Fibroblast of peridontal ligament (primary cell): ENCODE results near the gene UBA52.

Experiments
- DNase-seq: peaks from one replicate; pipeline ENCODE4 v3.0.0-alpha.2; 2010; ENCODE audit errors: extremely low read depth

Gene UBA52

DNA sequence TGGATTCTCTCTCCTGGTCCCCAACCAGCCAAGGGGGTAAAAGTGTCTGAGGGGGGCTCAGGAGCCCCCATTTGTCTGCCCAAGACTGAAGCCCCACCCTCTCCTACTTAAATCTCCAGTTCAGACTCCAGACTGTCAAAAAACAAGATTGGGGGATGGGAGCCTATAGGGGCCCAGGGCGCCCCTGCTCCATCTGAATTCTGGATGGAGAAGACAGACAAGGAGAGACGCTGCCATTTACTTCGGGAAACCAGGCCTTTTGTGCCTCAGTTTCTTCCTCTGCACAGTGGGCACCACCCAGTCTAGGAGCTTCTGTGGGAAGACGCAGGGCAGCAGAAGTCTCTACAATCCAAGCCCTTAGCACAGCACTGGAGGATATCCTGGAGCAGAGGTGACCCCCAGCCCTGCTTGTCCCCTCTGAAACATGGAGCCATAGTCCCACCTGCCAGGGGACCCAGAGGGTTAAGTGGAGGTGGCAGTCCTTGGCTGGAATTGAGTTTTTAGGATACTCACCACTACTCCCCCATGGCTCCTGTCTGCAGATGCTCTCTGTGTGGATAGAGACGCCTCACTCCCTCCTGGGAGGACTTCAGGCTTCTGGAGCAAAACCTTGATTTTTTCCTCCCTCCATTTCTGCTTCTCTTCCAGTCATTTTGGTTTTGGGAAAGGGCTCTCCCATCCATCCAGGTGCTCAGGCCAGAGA is 36.6 kb downstream of the UBA52 start:
- no peak for DNase-seq

DNA sequence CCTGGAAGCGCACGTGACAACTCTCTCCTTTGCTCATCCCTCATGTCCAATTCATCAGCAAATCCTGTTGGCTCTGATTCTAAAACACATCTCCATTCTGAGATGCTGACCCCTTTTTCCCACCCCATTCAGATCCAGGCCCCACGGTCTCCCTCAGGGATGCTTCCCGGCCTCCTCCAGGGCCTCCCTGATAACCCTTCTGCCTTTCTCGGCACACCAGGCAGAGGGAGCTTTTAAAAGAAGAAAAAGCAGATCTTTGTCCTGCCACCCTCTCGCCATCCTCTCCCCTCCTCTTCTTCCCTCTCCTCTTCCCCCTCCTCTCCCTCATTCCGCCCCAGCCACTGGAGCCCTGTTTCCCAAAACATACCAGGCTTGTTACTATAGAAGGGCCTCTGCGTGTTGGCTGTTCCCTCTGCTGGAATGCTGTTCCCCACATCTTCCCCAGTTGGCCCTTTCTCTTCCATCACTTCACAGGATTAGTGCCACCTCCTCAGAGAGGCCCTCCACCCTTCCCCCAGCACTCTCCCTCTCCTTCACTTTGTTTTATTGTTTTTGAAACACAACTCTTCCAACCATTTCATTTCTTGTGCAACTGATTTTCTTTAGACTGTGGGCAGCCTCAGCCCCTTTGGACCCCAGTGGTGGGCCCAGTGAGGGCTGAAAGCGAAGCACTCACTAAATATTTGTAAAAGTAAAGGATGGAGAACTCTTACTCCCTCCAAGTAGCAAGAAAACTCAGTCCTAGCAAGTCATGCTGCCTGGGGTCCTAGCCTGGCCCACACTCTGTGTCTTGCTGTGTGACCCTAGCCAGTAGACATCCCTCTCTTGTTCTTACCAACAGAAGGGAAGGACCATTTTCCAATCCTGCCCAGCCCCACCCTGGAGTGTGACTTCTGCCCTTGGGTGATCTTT is 37.4 kb downstream of the UBA52 start:
- DNase-seq: no peak

DNA sequence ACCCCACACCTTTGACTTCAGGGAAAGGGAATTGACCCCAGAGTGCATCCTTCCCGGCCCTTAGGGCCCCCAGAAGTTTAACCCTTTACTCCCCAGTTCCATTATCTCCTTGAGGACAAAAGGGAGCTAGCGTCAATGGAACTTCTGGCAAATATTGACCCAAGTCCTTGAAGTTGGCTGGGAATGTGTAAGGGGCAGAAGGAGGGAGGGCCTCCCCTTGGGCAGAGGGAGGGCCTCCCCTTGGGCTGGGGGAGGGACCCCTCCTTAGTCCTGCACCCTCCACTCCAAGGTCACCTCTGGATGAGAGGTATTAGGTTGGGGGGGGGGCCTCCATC is 38.0 kb downstream of the UBA52 start:
- no peak for DNase-seq

DNA sequence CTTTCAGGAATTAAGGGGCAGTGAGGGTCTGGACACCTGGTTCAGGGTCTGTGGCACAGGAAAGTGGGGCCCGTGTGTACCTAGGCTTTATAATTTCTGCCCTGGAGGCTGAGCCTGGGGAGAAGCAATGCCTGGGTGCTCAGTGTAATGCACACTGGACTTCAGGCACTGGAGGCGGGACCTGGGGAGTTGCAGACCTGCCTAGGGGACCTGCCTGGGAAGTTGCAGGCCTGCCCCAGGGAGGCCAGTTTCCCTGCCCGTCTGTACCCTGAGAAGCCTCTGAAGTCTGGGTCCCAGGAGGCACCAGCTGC is 38.5 kb downstream of the UBA52 start:
- no peak for DNase-seq

DNA sequence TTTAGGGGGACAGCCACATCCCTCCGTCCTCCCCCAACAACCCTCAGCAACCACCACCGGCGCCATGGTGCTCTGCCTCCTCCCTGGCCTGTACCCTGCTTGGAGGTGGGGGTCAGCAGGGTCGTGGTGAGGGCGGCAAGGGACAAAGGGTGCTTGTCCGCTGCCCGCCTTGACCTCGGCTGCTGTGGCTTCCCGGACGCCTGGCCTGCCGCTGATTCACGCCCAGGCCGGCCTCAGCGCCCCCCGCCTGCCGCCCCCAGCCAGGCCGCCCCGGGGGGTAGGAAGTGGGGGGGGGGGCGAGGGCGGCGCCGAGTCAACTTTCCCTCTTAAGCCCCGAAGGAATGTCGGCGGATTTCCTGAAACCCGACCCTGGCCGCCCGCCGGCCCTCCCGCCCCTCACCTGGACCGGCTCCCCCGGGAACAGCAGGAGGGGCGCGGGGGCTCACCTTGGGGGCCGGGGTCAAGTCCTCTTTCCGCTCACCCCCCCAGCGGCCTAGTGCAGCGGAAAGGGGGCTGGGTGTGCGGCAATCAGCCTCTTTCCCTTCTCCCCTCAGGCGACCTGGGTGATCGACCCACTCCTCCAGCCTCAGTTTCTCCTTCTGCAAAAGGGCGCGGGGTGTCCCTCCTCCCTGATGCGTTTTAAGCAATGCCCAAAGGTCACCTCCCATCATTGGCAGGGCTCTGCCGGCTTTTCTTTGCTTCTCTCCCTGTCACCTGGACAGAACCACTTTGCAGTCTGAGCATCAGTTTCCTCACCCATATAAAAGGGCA is 39.1 kb downstream of the UBA52 start:
- no peak for DNase-seq

DNA sequence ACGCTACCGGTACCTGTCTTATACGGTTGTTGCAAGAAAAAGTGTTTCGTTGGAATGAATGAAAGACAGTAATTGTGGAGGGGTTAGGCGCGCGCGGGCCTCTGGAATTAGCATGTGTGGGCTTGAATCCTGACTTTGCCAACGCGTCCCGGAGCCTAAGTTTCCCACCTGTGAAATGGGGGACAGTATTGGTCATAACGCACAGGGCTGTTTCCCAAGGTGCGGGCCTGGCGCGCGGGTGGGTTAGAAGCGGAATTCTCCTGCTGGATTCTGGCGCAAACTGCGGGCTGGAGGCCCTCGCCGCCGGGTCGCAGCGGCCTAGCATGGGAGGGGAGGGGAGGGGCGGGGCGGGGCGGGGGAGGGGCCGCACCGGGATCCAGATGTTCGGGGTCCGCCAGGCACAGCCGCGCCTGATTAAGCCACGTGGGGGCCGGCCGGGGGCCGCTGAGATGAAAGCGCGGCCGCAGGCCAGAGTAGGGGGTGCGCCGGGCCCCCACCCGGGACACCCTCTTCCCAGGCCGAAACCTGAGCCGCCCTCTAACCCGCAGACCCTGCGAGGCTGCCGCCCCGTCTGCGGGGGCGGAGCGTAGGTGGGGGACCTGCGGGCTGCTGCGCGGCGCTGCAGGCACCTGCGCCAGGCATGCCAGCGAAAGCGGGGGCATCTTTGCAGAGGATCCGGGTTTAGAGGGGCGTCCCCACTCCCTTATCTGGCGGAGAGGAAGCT is 39.8 kb downstream of the UBA52 start:
- no peak for DNase-seq

DNA sequence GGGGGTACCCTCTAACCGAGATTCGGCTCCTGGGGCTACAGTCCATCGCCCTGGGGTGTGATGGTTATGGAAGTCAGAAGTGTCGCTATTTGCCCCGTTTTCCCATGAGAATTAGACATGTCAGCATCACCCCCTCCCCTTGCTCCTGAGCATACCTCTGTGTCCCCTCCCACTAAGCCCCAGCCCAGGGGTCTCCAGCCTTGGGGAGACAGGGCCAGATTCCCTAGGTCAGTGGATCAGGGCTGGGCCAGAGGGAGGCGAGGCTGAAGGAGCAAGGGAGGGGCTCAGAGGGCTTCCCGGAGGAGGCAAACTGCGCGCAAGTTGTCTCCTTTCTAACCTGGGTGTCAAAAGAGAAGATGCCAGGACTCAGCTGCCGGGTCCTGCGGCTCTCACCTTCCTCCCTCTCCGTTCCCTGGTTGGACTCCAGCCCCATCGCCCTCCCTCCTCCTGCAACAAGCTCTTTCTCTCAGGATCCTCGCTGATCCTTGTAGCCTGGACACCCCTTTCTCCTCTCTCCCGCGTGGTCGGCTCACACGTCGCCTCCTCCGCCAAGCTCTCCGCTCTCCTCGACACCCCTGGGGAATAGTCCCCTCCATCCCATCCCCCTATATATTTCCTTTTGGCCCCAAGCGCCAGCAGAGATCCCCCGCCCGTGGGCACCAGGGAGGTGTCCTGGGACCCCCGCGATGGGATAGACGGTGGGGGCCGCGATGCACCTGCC is 40.6 kb downstream of the UBA52 start:
- no peak for DNase-seq

DNA sequence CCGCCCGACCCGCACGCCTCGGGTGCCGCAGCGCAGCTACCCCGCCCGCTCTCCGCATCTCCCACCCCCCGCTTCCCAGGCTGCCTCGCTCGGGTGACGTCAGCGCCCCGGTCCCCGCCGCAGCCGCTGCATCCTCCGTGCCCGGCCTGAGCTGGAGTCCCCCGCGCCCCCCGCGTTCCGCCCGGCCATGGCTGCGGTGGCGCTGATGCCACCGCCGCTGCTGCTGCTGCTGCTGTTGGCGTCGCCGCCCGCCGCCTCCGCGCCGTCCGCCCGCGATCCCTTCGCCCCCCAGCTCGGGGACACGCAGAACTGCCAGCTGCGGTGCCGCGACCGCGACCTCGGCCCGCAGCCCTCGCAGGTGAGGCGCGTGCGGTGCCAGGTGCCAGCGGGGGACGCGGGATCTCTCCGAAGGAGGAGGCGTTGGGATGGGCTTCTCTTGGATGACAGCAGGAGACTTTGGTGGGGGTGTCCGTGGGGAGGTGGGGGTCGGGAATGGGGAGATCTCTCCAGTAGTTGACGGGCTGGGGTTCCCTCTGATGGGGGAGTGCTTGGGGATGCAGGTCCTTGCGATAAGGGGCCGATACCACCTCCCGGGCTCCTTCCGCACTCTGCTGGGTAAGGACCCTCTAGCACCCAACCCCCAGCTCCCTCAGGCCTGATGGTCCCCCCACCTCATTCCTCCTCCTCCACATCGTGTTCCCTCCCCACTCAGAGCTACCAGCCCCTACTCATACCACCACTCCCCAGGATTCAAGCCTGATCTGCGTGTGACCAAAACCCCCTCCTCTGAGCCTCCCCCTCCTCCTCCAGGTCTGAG is 41.3 kb downstream of the UBA52 start, which contains the start of gene TMEM59L:
TMEM59L (plus strand) TSS at position 99 of the 817 bp plus-strand sequence; CDS start at position 188, 89 bp downstream.
- no peak for DNase-seq

DNA sequence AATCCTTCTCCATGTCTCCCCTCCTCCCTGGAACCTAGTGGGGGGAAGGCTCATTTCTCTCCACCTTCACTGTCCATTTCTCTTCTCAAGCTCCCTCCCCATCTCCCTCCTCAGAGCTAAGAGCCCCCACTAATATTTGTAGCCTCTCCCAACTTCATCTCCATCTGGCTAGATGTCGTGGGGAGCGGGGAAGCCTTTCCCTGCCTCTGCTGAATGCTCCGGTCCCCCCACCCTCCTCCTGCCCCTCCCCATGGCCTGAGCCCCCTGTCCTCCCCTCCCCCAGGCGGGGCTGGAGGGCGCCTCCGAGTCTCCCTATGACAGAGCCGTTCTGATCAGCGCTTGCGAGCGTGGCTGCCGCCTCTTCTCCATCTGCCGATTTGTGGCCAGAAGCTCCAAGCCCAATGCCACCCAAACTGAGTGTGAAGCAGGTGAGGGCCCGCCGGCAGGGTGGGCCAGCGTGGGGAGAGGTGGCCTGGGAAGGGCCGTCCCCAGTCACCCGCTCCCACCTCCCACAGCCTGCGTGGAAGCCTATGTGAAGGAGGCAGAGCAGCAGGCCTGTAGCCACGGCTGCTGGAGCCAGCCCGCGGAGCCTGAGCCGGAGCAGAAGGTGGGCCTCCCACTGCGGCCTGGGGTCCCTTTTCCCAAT is 42.1 kb downstream of the UBA52 start:
- no peak for DNase-seq

DNA sequence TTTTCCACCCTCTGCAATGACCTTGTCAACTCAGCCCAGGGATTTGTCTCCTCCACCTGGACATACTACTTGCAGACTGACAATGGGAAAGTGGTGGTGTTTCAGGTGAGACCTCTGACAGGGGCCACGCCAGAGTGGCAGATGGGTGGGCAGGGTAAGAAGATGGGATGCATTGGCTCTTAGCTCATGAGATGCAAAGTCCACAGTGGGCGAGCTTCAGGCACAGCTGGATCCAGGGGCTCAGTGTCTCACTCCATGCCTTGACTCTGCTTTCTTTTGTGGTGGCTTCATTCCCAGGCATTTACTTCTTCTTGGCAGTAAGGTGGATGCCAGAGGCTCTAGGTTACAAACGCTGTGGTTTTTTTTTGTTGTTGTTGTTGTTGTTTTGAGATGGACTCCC is 44.4 kb downstream of the UBA52 start:
- no peak for DNase-seq

DNA sequence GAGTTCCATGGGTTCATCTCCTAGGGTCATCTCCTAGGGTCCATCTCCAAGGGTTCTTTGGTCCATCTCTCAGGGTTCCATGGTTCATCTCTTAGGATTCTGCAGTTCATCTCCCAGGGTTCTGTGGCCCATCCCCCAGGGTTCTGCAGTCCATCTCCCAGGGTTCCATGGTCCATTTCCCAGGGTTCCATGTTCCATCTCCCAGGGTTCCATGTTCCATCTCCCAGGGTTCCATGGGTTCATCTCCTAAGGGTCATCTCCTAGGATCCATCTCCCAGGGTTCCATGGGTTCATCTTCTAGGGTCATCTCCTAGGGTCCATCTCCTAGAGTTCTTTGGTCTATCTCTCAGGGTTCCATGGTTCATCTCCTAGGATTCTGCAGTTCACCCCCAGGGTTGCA is 45.9 kb downstream of the UBA52 start:
- no peak for DNase-seq

DNA sequence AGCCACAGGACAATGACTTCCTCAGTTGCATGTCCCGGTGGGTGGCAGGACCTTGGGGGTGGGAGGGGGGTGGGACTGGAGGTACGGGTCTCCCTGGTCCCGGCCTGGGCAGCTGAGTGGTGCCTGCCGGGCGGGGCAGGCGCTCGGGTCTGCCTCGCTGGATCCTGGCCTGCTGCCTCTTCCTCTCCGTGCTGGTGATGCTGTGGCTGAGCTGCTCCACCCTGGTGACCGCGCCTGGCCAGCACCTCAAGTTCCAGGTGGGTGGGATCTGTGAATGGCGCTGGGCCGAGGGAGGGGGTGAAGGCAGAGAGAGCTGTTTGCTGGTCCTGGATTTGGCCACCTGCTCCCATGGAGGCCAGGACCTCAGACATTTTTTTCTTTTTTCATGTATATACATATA is 46.6 kb downstream of the UBA52 start:
- DNase-seq: no peak

DNA sequence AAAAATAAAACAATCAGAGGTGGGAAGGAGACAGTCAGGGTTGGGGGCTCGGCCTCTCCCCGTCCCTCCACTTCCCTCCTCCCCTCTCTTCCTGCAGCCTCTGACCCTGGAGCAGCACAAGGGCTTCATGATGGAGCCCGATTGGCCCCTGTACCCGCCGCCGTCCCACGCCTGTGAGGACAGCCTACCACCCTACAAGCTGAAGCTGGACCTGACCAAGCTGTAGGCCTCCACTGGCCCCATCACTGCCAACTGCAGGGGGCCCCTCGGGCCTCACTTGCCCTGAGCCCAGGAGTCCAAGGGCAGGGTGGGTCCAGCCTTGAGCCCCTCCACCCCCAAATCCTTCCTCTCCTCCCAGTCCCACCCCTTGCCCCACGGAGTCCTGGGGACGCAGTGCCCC is 48.7 kb downstream of the UBA52 start:
- no peak for DNase-seq

DNA sequence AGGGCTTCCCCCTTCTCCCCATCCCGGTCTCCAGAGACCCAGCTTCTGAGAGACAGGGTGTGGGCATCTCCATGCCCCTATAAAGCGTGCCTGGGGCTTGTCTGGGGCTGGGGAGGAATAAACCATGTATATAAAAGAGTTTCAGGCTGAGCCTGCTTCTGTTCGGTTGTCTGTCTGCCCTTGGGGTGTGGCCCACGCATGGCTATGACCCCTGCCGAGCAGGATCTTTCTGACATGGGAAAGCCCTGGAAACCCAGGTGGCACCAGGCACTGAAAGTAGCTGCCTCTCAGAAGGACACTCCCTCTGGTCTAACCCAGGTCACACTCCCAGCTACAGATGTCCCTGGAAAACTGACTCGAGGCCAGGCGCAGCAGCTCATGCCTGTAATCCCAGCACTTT is 49.2 kb downstream of the UBA52 start:
- DNase-seq: no peak

DNA sequence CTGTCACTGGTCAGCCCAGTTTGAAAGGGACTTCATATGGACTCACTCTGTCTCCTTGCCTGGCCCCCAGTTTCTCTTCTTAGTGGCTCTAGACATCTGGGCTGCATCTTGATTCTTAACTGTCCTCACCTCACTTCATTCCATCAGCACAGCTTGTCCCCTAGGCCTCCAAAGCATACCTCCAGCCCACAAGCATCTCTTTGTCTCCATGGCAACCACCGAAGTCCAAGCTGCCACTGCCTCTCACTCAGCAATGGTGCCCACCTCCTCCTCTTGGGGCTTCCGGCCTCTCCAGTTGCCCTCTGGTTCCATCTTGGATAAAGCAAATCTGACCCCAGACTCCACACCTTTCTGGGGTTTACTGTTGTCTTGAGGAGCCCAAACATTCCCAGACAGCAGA is 55.2 kb downstream of the UBA52 start:
- no peak for DNase-seq
